Gastrocnemius medialis (tissue), 4 donors: ENCODE data around the gene AKR1B15.
"Not testable (repeated sequence)": the region's sequence is repeated elsewhere in the genome, so short reads cannot be mapped to it uniquely, and the experiment has no call there.

Experiments used
- POLR2A ChIP-seq, 2 donors: fragments of 450-650 bp; IDR thresholded peaks; one replicate each; pipeline ENCODE4 v1.6.1; 2017; ENCODE audit warnings: antibody characterized with exemption in 2 of 2, mild to moderate bottlenecking in 2 of 2, moderate library complexity in 2 of 2
- TF ChIP-seq, protein P1 (sequence below), 5 experiments: fragments of 450-650 bp in 3 of 5; fragments of 200-600 bp in 2 of 5; sonication (generic) in 2 of 5; IDR thresholded peaks in 4 of 5; conservative IDR thresholded peaks in 1 of 5; 1 replicate in 4 of 5; 2 replicates in 1 of 5; pipeline ENCODE4 v1.5.1; 2016 to 2019; ENCODE audit warnings: antibody characterized with exemption in 5 of 5, mild to moderate bottlenecking in 3 of 5, moderate library complexity in 3 of 5

DNA sequence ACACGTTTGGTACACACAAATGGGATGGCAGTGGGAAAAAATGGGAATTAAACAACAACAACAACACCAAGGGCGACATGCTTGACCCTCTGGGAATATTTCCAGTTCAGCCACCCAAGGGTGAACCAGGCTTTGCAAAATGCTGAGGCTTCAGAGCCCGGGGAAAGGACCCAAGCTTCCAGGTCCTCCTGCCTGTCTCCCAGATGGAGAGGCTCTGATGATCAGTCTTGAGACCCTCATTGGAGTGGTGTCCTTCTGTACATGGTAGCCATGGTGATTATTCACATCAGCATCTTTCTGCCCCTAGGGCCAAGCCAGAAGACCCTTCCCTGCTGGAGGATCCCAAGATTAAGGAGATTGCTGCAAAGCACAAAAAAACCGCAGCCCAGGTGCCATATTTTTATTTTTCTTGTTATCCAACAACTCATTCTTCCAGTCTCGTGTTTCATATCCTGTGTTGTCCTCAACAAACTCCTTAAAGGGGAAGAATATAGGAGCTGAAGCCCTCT lies 11.6 kb upstream of the AKR1B15 start:
- TF ChIP-seq, protein P1, sequence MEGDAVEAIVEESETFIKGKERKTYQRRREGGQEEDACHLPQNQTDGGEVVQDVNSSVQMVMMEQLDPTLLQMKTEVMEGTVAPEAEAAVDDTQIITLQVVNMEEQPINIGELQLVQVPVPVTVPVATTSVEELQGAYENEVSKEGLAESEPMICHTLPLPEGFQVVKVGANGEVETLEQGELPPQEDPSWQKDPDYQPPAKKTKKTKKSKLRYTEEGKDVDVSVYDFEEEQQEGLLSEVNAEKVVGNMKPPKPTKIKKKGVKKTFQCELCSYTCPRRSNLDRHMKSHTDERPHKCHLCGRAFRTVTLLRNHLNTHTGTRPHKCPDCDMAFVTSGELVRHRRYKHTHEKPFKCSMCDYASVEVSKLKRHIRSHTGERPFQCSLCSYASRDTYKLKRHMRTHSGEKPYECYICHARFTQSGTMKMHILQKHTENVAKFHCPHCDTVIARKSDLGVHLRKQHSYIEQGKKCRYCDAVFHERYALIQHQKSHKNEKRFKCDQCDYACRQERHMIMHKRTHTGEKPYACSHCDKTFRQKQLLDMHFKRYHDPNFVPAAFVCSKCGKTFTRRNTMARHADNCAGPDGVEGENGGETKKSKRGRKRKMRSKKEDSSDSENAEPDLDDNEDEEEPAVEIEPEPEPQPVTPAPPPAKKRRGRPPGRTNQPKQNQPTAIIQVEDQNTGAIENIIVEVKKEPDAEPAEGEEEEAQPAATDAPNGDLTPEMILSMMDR (IDR thresholded peaks at IDR 0.05 in 4 of 5, conservative IDR thresholded peaks at IDR 0.05 in 1 of 5), result not testable (repeated sequence)
- not testable (repeated sequence) for TF ChIP-seq POLR2A (IDR thresholded peaks at IDR 0.05)
